ENCODE data around the gene FBXL7.

Gene FBXL7

GRCh38 chr5:15634591-15635288, 134.8 kb downstream of the FBXL7 start:
- TF ChIP-seq POLR2A (IDR thresholded peaks at IDR 0.05; ENCODE audit: extremely low read depth, insufficient read length) = no peak
- no peak for TF ChIP-seq CTCF (IDR thresholded peaks at IDR 0.05; ENCODE audit: low read depth, low read length)
- no peak for TF ChIP-seq MYC (IDR thresholded peaks at IDR 0.05; ENCODE audit: low read depth, low read length)
- TF ChIP-seq MAX (IDR thresholded peaks at IDR 0.05; ENCODE audit: low read depth, low read length) = no peak
- DNase-seq (ENCODE audit: low read depth) = no peak
- H3K4me3 ChIP-seq (ENCODE audit: low read depth, low read length) = no peak overlapping the region

- TF ChIP-seq MAX (IDR thresholded peaks at IDR 0.05; ENCODE audit: low read depth, low read length) (no peak), CTCF (IDR thresholded peaks at IDR 0.05; ENCODE audit: low read depth, low read length) (no peak), MYC (IDR thresholded peaks at IDR 0.05; ENCODE audit: low read depth, low read length) (no peak)
- no peak overlapping the region for H3K4me3 ChIP-seq (ENCODE audit: low read depth, low read length)
- DNase-seq (ENCODE audit: low read depth) = no peak
Observed at GRCh38 chr5:15635289-15635616, 135.3 kb downstream of the FBXL7 start.

- TF ChIP-seq MAX (IDR thresholded peaks at IDR 0.05; ENCODE audit: low read depth, low read length) (no peak), CTCF (IDR thresholded peaks at IDR 0.05; ENCODE audit: low read depth, low read length) (no peak), MYC (IDR thresholded peaks at IDR 0.05; ENCODE audit: low read depth, low read length) (no peak), POLR2A (IDR thresholded peaks at IDR 0.05; ENCODE audit: extremely low read depth, insufficient read length) (no peak)
- no peak overlapping the region for H3K4me3 ChIP-seq (ENCODE audit: low read depth, low read length)
Observed at GRCh38 chr5:15637345-15637744, 137.4 kb downstream of the FBXL7 start.

GRCh38 chr5:15637886-15638285, 137.9 kb downstream of the FBXL7 start:
- TF ChIP-seq POLR2A (IDR thresholded peaks at IDR 0.05; ENCODE audit: extremely low read depth, insufficient read length) = no peak
- no peak for TF ChIP-seq CTCF (IDR thresholded peaks at IDR 0.05; ENCODE audit: low read depth, low read length)
- no peak for TF ChIP-seq MAX (IDR thresholded peaks at IDR 0.05; ENCODE audit: low read depth, low read length)
- no peak for TF ChIP-seq MYC (IDR thresholded peaks at IDR 0.05; ENCODE audit: low read depth, low read length)
- no peak for DNase-seq (ENCODE audit: low read depth)
- no peak overlapping the region for H3K4me3 ChIP-seq (ENCODE audit: low read depth, low read length)

More at GRCh38 chr5:15637345-15637744, 137.4 kb downstream of the FBXL7 start:
- DNase-seq (ENCODE audit: low read depth) = no peak

- H3K4me3 ChIP-seq (ENCODE audit: low read depth, low read length) = no peak overlapping the region
- DNase-seq (ENCODE audit: low read depth) = no peak
- no peak for TF ChIP-seq POLR2A (IDR thresholded peaks at IDR 0.05; ENCODE audit: extremely low read depth, insufficient read length)
- no peak for TF ChIP-seq CTCF (IDR thresholded peaks at IDR 0.05; ENCODE audit: low read depth, low read length)
- no peak for TF ChIP-seq MAX (IDR thresholded peaks at IDR 0.05; ENCODE audit: low read depth, low read length)
- no peak for TF ChIP-seq MYC (IDR thresholded peaks at IDR 0.05; ENCODE audit: low read depth, low read length)
Observed at GRCh38 chr5:15638296-15638695, 138.3 kb downstream of the FBXL7 start.

Measured in NB4 (cell line).